KG1 (cell line): ENCODE measurements around the gene RPL35.
A peak's percentile ranks its signal among the peaks of the same experiment; 100 is the strongest.

ENCODE experiments used
- DNase-seq: peaks from one replicate; lab custom pipeline; 2025; lab: John Stamatoyannopoulos, UW

The RPL35 gene

GRCh38 chr9:124875501-124875900 lies 13.7 kb upstream of the RPL35 start:
- no peak for DNase-seq

- DNase-seq = no peak
Measured at GRCh38 chr9:124873664-124874063, 11.9 kb upstream of the RPL35 start.

- DNase-seq = no peak
Measured at GRCh38 chr9:124871156-124871561, 9.4 kb upstream of the RPL35 start.

- DNase-seq = no peak
Measured at GRCh38 chr9:124870723-124871122, 9.0 kb upstream of the RPL35 start.

- peak; percentile 58 for DNase-seq
Measured at GRCh38 chr9:124869986-124870560, 8.3 kb upstream of the RPL35 start.

- no peak for DNase-seq
Measured at GRCh38 chr9:124869466-124869985, 7.8 kb upstream of the RPL35 start.

GRCh38 chr9:124868511-124869465 lies 7.0 kb upstream of the RPL35 start:
- peak; percentile 48 for DNase-seq

- DNase-seq = no peak
Measured at GRCh38 chr9:124863371-124863871, 1.7 kb upstream of the RPL35 start.

- no peak for DNase-seq
Measured at GRCh38 chr9:124860582-124861341, 995 bp downstream of the RPL35 start.

- no peak for DNase-seq
Measured at GRCh38 chr9:124859803-124860581, 1.8 kb downstream of the RPL35 start.

- DNase-seq = no peak
Measured at GRCh38 chr9:124858330-124859046, 3.3 kb downstream of the RPL35 start.

- DNase-seq = no peak
Measured at GRCh38 chr9:124857533-124858162, 4.1 kb downstream of the RPL35 start.

- no peak for DNase-seq
Measured at GRCh38 chr9:124855944-124856765, 5.6 kb downstream of the RPL35 start.

- DNase-seq = no peak
Measured at GRCh38 chr9:124855566-124855943, 6.2 kb downstream of the RPL35 start.

GRCh38 chr9:124854822-124855221 lies 6.9 kb downstream of the RPL35 start:
- no peak for DNase-seq

- no peak for DNase-seq
Measured at GRCh38 chr9:124854161-124854560, 7.6 kb downstream of the RPL35 start.

GRCh38 chr9:124853605-124854143 lies 8.1 kb downstream of the RPL35 start:
- DNase-seq = no peak

- DNase-seq = peak; percentile 78
Measured at GRCh38 chr9:124852829-124853531, 8.8 kb downstream of the RPL35 start, which contains the start of gene WDR38. TSS of gene WDR38 (plus strand) at chr9:124853460. CDS start at chr9:124853532, 72 bp downstream.
